Measurements from ENCODE around the gene EXOSC5. TPM values are rescaled to one million over a fixed set of nuclear protein-coding genes. Genes with fewer than 3 reads are reported as not detected.

Gene EXOSC5
- total RNA-seq, 2 experiments from 2014 or later: 40.0 to 55.8 TPM

DNA sequence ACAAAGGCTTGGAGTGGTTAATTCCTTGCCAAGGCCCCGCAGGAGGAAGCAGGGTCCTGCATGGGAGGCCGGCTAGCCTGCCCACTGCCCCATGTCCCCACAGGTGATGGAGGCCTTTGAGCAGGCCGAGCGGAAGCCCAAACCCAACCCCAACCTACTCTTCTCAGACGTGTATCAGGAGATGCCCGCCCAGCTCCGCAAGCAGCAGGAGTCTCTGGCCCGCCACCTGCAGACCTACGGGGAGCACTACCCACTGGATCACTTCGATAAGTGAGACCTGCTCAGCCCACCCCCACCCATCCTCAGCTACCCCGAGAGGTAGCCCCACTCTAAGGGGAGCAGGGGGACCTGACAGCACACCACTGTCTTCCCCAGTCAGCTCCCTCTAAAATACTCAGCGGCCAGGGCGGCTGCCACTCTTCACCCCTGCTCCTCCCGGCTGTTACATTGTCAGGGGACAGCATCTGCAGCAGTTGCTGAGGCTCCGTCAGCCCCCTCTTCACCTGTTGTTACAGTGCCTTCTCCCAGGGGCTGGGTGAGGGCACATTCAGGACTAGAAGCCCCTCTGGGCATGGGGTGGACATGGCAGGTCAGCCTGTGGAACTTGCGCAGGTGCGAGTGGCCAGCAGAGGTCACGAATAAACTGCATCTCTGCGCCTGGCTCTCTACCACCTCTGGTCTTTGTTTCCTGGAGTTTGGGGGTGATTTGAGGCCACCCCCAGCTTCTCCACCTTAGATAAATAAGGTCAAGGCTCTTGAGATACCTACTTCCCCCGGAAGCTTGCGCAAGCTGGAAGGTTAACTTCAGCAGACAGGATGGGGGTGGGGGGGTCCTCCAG is 27.4 kb upstream of the EXOSC5 start:
- no peaks in the 10 kb centered on the region for H3K9me3 ChIP-seq (ENCODE audit: low read length)
- H3K27ac ChIP-seq (ENCODE audit: low read depth, low read length, poor library complexity, severe bottlenecking): no peak overlapping the region
- no peaks in the 10 kb centered on the region for H3K9me2 ChIP-seq (ENCODE audit: insufficient read depth, low read length)
- CTCF ChIA-PET (ENCODE audit: unreplicated experiment): no interaction called here
- H3K36me3 ChIP-seq (ENCODE audit: insufficient read depth, low read length): peaks cover 19% of the 10 kb centered on the region
- no peak for DNase-seq (ENCODE audit: low spot score)
- intact Hi-C loops (cut with micrococcal nuclease; ENCODE audit: unreplicated experiment): no loop called here
- H3K4me1 ChIP-seq (ENCODE audit: insufficient read depth, low read length, poor library complexity, severe bottlenecking): no peaks in the 10 kb centered on the region
- no TSS peak for BruUV-seq (replicated peaks)
- no peaks in the 10 kb centered on the region for H4K20me1 ChIP-seq (ENCODE audit: insufficient read depth, low read length)
- H3K4me2 ChIP-seq (ENCODE audit: low read length): no peak overlapping the region
- no peak for TF ChIP-seq CTCF (conservative IDR thresholded peaks at IDR 0.05; ENCODE audit: low read length)
- TF ChIP-seq EZH2phosphoT487 (IDR thresholded peaks at IDR 0.05; ENCODE audit: borderline replicate concordance, low read depth, low read length): no peak
- no peak overlapping the region for H3K4me3 ChIP-seq (ENCODE audit: low read depth, low read length, poor library complexity, severe bottlenecking)
- H3K79me2 ChIP-seq (ENCODE audit: insufficient read depth, low read depth, low read length): no peaks in the 10 kb centered on the region
- POLR2A ChIA-PET: interaction anchor here (0.6 kb wide), 1 partner anchor 15 kb away, joined by 3 read pairs; no protein-coding TSS in a partner anchor
- no peak overlapping the region for H2AFZ ChIP-seq (ENCODE audit: low read length)

- ChIA-PET POLR2A (interaction anchor here (0.6 kb wide), 1 partner anchor 11 kb away, joined by 4 read pairs; no protein-coding TSS in a partner anchor), CTCF (ENCODE audit: unreplicated experiment) (no interaction called here)
- no peaks in the 10 kb centered on the region for H3K4me1 ChIP-seq (ENCODE audit: insufficient read depth, low read length, poor library complexity, severe bottlenecking)
- no TSS peak for BruUV-seq (replicated peaks)
- H3K4me2 ChIP-seq (ENCODE audit: low read length): no peak overlapping the region
- H3K36me3 ChIP-seq (ENCODE audit: insufficient read depth, low read length): peaks cover 23% of the 10 kb centered on the region
- no peak overlapping the region for H3K27ac ChIP-seq (ENCODE audit: low read depth, low read length, poor library complexity, severe bottlenecking)
- no peak for TF ChIP-seq EZH2phosphoT487 (IDR thresholded peaks at IDR 0.05; ENCODE audit: borderline replicate concordance, low read depth, low read length)
- TF ChIP-seq CTCF (conservative IDR thresholded peaks at IDR 0.05; ENCODE audit: low read length): no peak
- no peak for DNase-seq (ENCODE audit: low spot score)
- H2AFZ ChIP-seq (ENCODE audit: low read length): no peak overlapping the region
- intact Hi-C loops (cut with micrococcal nuclease; ENCODE audit: unreplicated experiment): no loop called here
- no peak overlapping the region for H3K4me3 ChIP-seq (ENCODE audit: low read depth, low read length, poor library complexity, severe bottlenecking)
- H4K20me1 ChIP-seq (ENCODE audit: insufficient read depth, low read length): no peaks in the 10 kb centered on the region
- no peaks in the 10 kb centered on the region for H3K9me2 ChIP-seq (ENCODE audit: insufficient read depth, low read length)
- H3K9me3 ChIP-seq (ENCODE audit: low read length): no peaks in the 10 kb centered on the region
- H3K79me2 ChIP-seq (ENCODE audit: insufficient read depth, low read depth, low read length): no peaks in the 10 kb centered on the region
Observed at GRCh38 chr19:41422955-41423354, 25.8 kb upstream of the EXOSC5 start.

GRCh38 chr19:41422456-41422855 is 25.3 kb upstream of the EXOSC5 start:
- Histone ChIP-seq H3K4me3 (ENCODE audit: low read depth, low read length, poor library complexity, severe bottlenecking) (no peak overlapping the region), H3K79me2 (ENCODE audit: insufficient read depth, low read depth, low read length) (no peaks in the 10 kb centered on the region), H4K20me1 (ENCODE audit: insufficient read depth, low read length) (no peaks in the 10 kb centered on the region), H2AFZ (ENCODE audit: low read length) (no peak overlapping the region), H3K9me3 (ENCODE audit: low read length) (no peaks in the 10 kb centered on the region), H3K27ac (ENCODE audit: low read depth, low read length, poor library complexity, severe bottlenecking) (no peak overlapping the region), H3K36me3 (ENCODE audit: insufficient read depth, low read length) (peaks cover 23% of the 10 kb centered on the region), H3K4me2 (ENCODE audit: low read length) (no peak overlapping the region), H3K4me1 (ENCODE audit: insufficient read depth, low read length, poor library complexity, severe bottlenecking) (no peaks in the 10 kb centered on the region), H3K9me2 (ENCODE audit: insufficient read depth, low read length) (no peaks in the 10 kb centered on the region)
- POLR2A ChIA-PET: no interaction called here
- no peak for DNase-seq (ENCODE audit: low spot score)
- no peak for TF ChIP-seq EZH2phosphoT487 (IDR thresholded peaks at IDR 0.05; ENCODE audit: borderline replicate concordance, low read depth, low read length)
- no peak for TF ChIP-seq CTCF (conservative IDR thresholded peaks at IDR 0.05; ENCODE audit: low read length)
- no TSS peak for BruUV-seq (replicated peaks)
- intact Hi-C loops (cut with micrococcal nuclease; ENCODE audit: unreplicated experiment): no loop called here
- CTCF ChIA-PET (ENCODE audit: unreplicated experiment): no interaction called here
